ENCODE data around the gene MDGA2.
"Not testable (repeated sequence)": the region's sequence is repeated elsewhere in the genome, so short reads cannot be mapped to it uniquely, and the experiment has no call there.

Gene MDGA2

DNA sequence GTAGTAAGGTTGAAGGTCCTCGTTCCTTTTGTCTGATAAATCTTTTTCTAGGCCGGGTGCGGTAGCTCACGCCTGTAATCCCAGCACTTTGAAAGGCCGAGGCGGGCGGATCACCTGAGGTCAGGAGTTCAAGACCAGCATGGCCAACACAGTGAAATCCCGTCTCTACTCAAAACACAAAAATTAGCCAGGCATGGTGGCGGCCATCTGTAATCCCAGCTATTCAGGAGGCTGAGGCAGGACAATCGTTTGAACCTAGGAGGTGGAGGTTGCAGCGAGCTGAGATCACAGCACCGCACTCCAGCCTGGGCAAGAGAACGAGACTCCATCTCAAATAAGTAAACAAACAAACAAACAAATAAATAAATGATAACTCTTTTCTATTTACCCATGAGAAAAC is 51.3 kb downstream of the MDGA2 start:
- DNase-seq (ENCODE audit: low read depth in 2 of 2) = not testable (repeated sequence)

- no peak for DNase-seq (ENCODE audit: low read depth in 2 of 2)
Observed at GRCh38 chr14:47619392-47619791, 56.0 kb downstream of the MDGA2 start.

DNA sequence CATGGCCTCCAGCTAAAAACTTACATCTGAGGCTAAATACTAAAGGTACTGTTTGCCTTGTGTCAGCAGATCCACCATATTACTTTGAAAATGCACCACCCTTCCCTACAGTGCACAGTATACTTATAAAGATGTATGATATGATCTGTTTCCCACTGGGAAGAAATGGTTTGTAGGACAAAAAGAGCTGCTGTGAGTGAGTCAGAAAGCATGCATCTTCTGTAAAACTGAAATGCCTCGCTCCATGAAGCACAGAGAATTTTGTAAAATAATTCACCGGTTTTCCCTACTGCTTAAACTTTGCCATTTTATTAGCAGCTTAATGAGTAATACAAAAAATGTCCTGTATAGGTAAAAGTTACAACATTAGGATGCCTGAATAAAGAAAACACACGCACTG is 68.8 kb downstream of the MDGA2 start:
- no peak for DNase-seq (ENCODE audit: low read depth in 2 of 2)

DNA sequence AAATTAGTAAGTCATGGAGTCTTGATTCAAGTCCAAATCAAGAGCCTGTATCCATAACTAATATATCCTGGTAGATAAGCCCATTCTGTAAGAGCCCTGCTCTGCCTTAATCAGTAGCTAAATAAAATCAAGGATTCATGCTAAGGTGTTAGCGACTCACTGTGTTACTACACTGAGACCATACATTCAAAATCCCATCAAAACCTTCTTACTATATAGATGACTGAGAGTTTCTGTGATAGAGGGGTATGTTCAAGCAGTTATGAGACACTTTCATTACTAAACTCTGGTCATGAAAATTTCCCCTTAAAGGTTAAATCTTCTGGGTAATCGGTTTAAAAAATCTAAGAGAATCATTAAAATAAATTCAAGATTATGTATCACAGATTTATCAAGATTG is 78.5 kb downstream of the MDGA2 start:
- no peak for DNase-seq (ENCODE audit: low read depth in 2 of 2)

DNA sequence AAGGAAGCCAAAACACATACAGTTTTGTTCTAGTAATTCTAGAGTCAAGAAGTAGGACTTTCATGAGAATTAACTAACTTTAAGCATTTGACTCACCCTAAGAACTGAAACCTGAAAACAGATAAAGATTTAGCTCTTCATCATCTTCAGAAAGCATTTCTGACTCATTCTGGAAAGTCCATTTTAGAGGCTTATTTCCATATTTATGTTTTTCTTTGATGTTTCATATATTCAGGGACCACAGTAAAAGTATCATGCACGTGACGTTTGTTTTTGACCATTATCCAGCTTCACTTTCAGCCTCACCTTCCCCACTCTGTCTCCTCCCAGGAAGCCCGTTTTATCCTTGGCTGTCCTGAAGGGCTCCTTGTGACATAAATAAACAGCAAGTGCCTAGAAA is 79.2 kb downstream of the MDGA2 start:
- no peak for DNase-seq (ENCODE audit: low read depth in 2 of 2)

DNA sequence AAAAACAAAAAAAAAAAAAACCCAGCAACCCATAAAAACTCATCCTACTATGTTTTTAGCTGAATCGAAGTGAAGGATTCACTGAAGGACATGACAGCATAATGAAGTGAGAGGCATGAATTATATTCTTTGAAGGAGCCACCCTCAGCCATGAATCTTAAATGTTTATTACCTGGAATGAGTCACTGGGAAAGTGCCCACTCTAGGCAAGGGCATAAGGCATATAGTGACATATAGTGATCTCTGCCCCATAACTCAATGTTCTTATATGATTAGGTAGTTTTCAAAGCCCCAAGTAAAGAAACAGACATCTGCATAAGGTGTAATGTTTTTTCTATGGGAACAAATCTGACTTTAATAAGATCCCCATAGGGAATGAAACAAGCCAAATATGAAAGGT is 79.9 kb downstream of the MDGA2 start:
- DNase-seq (ENCODE audit: low read depth in 2 of 2) = no peak

DNA sequence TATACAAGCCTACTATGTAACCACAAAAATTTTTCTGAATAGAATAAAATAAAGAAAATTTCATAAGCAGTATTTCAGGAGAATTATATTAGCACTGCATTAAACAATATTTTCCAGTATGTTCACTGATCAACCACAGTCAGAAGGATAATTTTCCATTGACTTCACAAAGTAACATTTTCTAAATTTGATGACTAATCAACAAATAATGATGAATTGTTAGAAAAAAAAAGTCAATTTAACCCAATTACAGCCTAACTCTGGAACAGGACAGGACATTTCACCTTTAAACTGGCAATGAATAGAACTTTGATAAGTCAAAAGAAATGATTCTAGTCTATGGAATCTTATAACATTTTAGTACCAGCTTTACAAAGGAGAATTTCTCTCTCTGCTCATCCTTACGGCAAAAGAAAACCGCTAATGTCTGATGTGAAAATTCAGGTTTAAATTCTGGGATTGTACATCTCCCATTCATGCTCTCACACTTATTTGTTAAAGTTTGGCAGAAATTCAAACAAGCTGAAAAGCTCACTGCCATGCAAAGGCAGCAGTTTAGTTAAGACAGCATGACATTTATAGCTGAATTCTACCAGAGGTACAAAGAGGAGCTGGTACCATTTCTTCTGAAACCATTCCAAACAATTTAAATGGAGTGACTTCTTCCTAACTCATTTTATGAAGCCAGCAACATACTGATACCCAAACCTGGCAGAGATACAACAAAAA is 84.5 kb downstream of the MDGA2 start:
- DNase-seq (ENCODE audit: low read depth in 2 of 2) = no peak

- DNase-seq (ENCODE audit: low read depth in 2 of 2) = no peak
Observed at GRCh38 chr14:47585447-47585846, 90.0 kb downstream of the MDGA2 start.

- DNase-seq (ENCODE audit: low read depth in 2 of 2) = no peak
Observed at GRCh38 chr14:47567273-47567672, 108.1 kb downstream of the MDGA2 start.

DNA sequence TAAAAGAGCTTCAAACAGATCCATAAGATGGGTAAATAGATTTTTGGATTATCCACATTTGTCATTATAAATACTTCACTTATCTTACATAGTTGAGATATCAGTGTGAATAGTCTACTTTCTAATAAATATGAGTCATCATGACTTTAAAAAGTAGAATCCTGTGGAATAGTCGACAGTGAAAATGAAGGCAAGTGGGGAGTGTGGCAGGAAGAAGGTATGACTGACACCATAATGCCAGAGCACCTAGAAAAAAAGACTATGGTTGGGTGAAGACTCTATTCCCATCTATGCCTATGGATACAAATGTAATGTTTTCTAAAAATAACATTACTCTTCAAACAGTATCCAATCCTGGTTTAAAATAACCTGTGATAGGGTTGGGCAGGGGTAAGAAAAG is 117.5 kb downstream of the MDGA2 start:
- no peak for DNase-seq (ENCODE audit: low read depth in 2 of 2)

DNA sequence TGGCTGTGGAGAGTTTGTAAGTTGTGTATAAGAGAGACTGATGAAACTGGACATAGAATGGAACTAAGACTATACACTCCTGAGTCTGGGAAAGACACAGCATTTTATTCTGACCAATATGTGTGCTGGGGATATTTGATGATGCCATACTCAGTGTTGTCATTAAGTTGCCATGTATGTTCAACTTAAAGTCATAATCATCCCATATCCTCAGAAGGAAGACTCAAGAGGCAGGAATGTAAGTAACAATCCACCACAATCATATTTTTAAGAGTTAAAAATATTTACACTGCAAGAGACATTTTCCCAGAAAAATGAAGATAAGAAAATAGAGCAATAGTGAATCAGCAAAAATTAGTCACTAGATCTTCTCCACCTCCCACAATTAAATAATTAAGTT is 120.1 kb downstream of the MDGA2 start:
- DNase-seq (ENCODE audit: low read depth in 2 of 2) = no peak

DNA sequence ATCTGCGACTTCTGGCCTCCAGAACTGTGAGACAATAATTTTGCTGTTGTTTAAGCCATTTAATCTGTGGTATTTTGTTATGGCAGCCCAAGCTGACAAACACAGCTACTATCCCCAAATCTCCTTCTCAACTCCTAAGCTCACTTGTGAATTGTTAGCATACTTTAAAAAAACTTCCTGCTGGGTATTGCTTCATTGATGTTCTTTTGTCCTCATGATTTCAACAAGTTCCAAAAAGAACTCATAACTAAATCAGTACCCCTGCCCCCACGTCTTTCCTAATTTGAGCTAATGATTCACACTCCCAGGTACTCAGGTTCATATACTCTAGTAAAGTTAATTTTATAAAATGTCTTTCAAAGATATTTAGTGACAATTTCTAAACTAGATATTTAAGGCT is 125.5 kb downstream of the MDGA2 start:
- DNase-seq (ENCODE audit: low read depth in 2 of 2) = no peak

- no peak for DNase-seq (ENCODE audit: low read depth in 2 of 2)
Observed at GRCh38 chr14:47543459-47543858, 131.9 kb downstream of the MDGA2 start.

- no peak for DNase-seq (ENCODE audit: low read depth in 2 of 2)
Observed at GRCh38 chr14:47541662-47542061, 133.7 kb downstream of the MDGA2 start.

DNA sequence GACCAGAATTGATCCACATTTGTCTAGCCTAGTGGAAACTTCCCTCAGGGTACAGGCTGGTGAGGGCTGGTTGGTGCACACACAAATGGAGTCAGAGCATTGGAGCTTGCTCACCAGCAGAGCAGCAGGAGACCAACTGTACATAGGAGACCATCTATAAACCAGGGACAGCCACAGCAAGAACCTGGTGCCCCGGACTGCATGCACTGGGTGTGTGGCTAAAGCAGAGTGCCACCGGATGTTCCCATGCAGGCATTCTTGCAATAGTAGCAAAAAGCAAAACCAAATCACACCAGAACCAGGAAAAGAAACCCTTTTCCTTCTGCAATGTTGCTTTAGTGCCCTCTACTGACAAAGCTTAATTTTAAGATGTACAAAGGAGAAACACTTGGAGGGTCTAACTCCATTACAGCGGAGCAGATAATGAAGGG is 136.4 kb downstream of the MDGA2 start:
- DNase-seq (ENCODE audit: low read depth in 2 of 2) = no peak

- DNase-seq (ENCODE audit: low read depth in 2 of 2) = no peak
Observed at GRCh38 chr14:47536341-47536740, 139.1 kb downstream of the MDGA2 start.

DNA sequence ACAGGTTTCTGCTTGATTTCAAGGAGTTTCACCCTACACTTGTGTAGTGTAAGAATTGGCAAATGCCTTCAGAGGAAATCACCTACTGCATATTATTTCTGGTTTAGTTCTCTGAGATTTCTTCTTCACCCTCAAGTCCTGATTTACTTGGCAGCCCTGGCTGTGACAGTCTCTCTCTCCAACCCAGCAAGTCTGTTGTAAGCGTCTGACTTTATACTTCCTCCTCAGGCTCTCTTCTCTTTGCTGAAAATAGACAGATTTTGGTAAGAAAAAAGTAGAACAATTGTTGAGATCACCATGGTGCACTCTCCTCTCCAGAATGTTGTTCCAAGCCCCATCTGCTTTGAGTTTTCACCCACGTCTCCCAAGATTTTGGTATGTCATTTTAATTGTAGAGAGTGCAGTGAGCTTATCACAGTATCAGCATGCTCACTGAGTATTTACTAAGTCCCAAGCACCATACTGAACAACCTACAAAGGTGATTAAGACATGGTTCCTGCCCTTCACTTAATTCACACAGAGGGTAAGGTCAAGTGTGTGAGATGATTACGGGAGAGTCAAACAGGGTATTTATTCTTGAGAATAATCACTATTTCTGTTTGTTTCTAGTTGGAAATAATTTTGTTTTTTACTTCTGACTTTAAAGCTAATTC is 148.7 kb downstream of the MDGA2 start:
- DNase-seq (ENCODE audit: low read depth in 2 of 2) = no peak

DNA sequence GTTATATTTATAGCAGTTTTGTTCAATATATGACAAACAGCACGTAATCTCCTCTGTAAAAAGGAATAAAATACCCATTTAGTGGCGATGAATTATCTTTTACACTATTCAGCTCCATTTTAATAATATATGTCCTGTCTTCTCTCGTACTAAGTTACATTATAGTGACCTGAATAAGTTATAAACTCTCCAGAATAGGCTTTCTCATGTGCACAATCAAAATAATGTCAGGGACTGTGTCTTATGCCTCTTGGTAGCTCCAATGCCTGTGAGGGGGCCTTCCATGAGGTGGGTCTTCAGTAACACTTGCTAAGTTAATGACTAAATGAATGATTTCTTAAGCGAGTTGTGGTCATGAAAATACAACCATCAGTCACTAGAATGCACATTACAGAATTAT is 150.9 kb downstream of the MDGA2 start:
- no peak for DNase-seq (ENCODE audit: low read depth in 2 of 2)

GRCh38 chr14:47520382-47520781 is 155.0 kb downstream of the MDGA2 start:
- DNase-seq (ENCODE audit: low read depth in 2 of 2) = no peak

DNA sequence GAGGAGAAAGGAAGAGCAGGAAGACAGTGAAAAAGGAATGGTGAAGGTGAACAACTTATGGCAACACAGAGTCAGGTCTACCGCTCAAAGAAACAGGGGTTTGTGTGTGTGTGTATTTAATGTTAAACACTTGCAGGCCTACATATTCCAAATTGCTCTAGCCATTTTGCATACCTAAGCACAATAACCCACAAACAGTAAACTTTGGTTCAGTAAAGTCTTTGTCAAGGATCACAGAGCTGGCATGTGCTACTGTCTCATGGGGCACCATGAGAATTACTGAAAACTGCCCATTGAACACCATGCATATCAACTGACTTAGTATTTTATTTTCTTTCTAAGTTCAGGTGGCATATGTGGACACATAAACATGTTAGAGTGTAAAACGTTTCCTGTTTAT is 163.6 kb downstream of the MDGA2 start:
- no peak for DNase-seq (ENCODE audit: low read depth in 2 of 2)

- DNase-seq (ENCODE audit: low read depth in 2 of 2) = no peak
Observed at GRCh38 chr14:47509957-47510356, 165.4 kb downstream of the MDGA2 start.

- no peak for DNase-seq (ENCODE audit: low read depth in 2 of 2)
Observed at GRCh38 chr14:47507861-47508260, 167.5 kb downstream of the MDGA2 start.

DNA sequence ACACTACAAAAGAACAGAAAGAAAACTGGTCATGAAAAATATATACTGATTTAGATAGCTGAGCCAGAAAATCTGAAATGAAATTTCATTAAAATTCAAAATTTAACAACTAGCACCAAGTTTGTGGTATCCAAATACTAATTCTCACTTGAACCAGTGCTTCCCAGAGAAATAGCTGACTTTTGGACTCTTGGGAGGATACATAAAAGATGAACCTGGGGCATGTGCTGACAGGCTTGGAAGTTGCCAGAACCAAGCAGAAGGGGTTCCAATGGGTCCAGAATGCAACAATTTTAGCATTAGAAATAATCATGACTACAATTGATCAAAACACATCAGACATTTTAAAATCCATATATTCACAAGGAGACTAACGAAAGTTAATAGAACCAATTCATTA is 175.0 kb downstream of the MDGA2 start:
- no peak for DNase-seq (ENCODE audit: low read depth in 2 of 2)

DNA sequence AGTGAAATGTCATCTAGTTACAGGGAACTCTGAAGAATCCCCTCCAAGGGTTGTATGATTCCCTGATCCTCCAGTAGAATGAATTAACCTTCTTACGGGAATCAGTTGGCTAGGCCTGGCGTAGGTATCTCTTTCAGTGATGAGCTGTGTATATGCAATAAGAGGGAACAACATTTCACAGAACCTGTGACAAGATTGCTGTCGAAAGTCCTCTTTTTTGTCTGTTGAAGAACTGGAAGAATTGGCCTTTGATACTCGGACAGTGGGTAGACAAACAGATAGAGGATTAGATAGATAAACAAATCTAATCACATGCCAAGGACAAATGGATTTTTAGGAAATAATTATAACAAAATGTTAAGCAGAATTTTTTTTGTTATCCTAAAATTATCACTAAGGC is 184.6 kb downstream of the MDGA2 start:
- no peak for DNase-seq (ENCODE audit: low read depth in 2 of 2)

Measured in stimulated activated CD8-positive, alpha-beta memory T cell treated with anti-CD3 and anti-CD28 coated beads, Interleukin-2, amount 100 ng/mL, for 48 hours (primary cell).